WTC11 (cell line): ENCODE measurements around the gene LY6G5C. TPM values are rescaled to one million over a fixed set of nuclear protein-coding genes. Genes with fewer than 3 reads are reported as not detected.

Experiments used
- ATAC-seq: fragments of 200-7000 bp; cut with Tn5 transposase; 2 replicates; pipeline ENCODE4 v1.10.0; 2021; ENCODE audit warnings: mild to moderate bottlenecking, moderate library complexity
- CTCF ChIA-PET: fragments of 300-600 bp; sonication (Branson Sonifier 250); formaldehyde crosslinking; loops from one replicate; lab custom pipeline; 2021; ENCODE audit warnings: antibody characterized with exemption; lab: Charles Lee
- POLR2A ChIA-PET: fragments of 350-600 bp; sonication (Branson Sonifier 250); formaldehyde crosslinking; loops from one replicate; lab custom pipeline; 2021; ENCODE audit warnings: antibody characterized with exemption; lab: Charles Lee
- DNase-seq: peaks from one replicate; pipeline ENCODE4 v3.0.0; 2021; ENCODE audit warnings: low spot score
- H3K27ac Mint-ChIP-seq: 2 replicates; pipeline ENCODE4 v1.8.0; 2021; ENCODE audit warnings: mixed read lengths
- H3K27me3 Mint-ChIP-seq: 2 replicates; pipeline ENCODE4 v1.8.0; 2021; ENCODE audit warnings: low read depth, mild to moderate bottlenecking, moderate library complexity, mixed read lengths
- H3K36me3 Mint-ChIP-seq: 2 replicates; pipeline ENCODE4 v1.8.0; 2021; ENCODE audit warnings: mixed read lengths
- H3K4me1 Mint-ChIP-seq: 2 replicates; pipeline ENCODE4 v1.8.0; 2022; ENCODE audit warnings: mixed read lengths
- H3K4me3 Mint-ChIP-seq: 2 replicates; pipeline ENCODE4 v1.8.0; 2021; ENCODE audit warnings: mild to moderate bottlenecking, moderate library complexity, mixed read lengths
- H3K9me3 Mint-ChIP-seq: 2 replicates; pipeline ENCODE4 v1.8.0; 2021; ENCODE audit warnings: mixed read lengths
- EMX1 ChIP-seq: fragments of 250-450 bp; sonication (Bioruptor Pico); IDR thresholded peaks from 2 replicates; pipeline ENCODE4 v1.8.0; 2021; ENCODE audit warnings: mild to moderate bottlenecking
- IRF1 ChIP-seq: sonication (generic); formaldehyde crosslinking; IDR thresholded peaks from 2 replicates; pipeline ENCODE4 v1.8.0; 2023; ENCODE audit warnings: missing genetic modification reagents
- KAT7 ChIP-seq: sonication (generic); formaldehyde crosslinking; IDR thresholded peaks from 2 replicates; pipeline ENCODE4 v1.8.1; 2023; ENCODE audit warnings: missing genetic modification reagents, mild to moderate bottlenecking, borderline replicate concordance
- NFATC4 ChIP-seq: fragments of 250-450 bp; sonication (Bioruptor Pico); IDR thresholded peaks from 2 replicates; pipeline ENCODE4 v1.9.0; 2021; ENCODE audit warnings: mild to moderate bottlenecking
- SOX15 ChIP-seq: fragments of 250-450 bp; sonication (Bioruptor Pico); IDR thresholded peaks from 2 replicates; pipeline ENCODE4 v1.9.0; 2021; ENCODE audit warnings: mild to moderate bottlenecking
- STAT6 ChIP-seq: sonication (generic); formaldehyde crosslinking; conservative IDR thresholded peaks from 2 replicates; pipeline ENCODE4 v1.8.1; 2023; ENCODE audit warnings: mild to moderate bottlenecking, low read depth, missing genetic modification reagents, moderate library complexity
- TCF7 ChIP-seq: sonication (generic); formaldehyde crosslinking; IDR thresholded peaks from 2 replicates; pipeline ENCODE4 v1.8.0; 2022; ENCODE audit warnings: mild to moderate bottlenecking, low read depth, missing genetic modification reagents, moderate library complexity
- TEAD1 ChIP-seq: sonication (generic); formaldehyde crosslinking; IDR thresholded peaks from 2 replicates; pipeline ENCODE4 v1.8.0; 2022; ENCODE audit warnings: mild to moderate bottlenecking, missing genetic modification reagents
- ZMAT4 ChIP-seq: fragments of 250-450 bp; sonication (Bioruptor Pico); IDR thresholded peaks from 2 replicates; pipeline ENCODE4 v1.9.0; 2021; ENCODE audit warnings: mild to moderate bottlenecking
- ZNF317 ChIP-seq: sonication (generic); formaldehyde crosslinking; IDR thresholded peaks from 2 replicates; pipeline ENCODE4 v1.8.1; 2023; ENCODE audit warnings: low read depth, mild to moderate bottlenecking, moderate library complexity, missing genetic modification reagents, borderline replicate concordance
- ZNF416 ChIP-seq: fragments of 250-450 bp; sonication (Bioruptor Pico); IDR thresholded peaks from 2 replicates; pipeline ENCODE4 v1.9.0; 2021; ENCODE audit warnings: mild to moderate bottlenecking, inconsistent platforms
- ZNF425 ChIP-seq: fragments of 250-450 bp; sonication (Bioruptor Pico); conservative IDR thresholded peaks from 2 replicates; pipeline ENCODE4 v1.9.0; 2021; ENCODE audit warnings: mild to moderate bottlenecking
- total RNA-seq: library from RNA; stranded (reverse); gene quantifications from 3 replicates; pipeline ENCODE4 v1.2.3, GENCODE V29; 2021
- TF ChIP-seq, protein P1 (sequence below): fragments of 200-600 bp; IDR thresholded peaks from 2 replicates; pipeline ENCODE4 v1.8.0; 2022; ENCODE audit warnings: antibody characterized with exemption
- TF ChIP-seq, protein P2 (sequence below): sonication (generic); formaldehyde crosslinking; IDR thresholded peaks from 2 replicates; pipeline ENCODE4 v1.8.0; 2022; ENCODE audit warnings: mild to moderate bottlenecking, missing genetic modification reagents

LY6G5C gene
- total RNA-seq, 1 experiment from 2014 or later: 1.0 TPM

DNA sequence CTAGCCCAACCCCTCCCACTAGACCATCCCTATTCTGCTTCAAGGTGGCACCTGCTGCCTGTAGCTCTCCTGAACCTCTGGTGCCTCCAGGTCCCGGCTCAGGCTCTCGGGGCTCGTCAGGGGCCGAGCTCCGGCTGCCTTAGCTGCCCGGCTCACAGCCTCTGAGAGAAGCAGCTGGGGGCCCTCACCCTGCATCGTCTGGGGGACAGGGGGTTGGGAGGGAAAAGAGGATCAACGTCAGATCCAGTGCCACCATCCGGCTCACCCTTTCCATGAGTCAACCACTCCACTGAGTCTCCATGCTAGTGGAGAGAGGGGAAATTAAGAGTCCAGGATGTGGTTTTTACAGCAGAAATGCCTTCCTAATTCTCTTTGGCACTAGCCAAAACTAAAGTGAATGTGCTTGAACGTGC, 41.4 kb downstream of the LY6G5C start (continued):
- TF ChIP-seq, protein P1, sequence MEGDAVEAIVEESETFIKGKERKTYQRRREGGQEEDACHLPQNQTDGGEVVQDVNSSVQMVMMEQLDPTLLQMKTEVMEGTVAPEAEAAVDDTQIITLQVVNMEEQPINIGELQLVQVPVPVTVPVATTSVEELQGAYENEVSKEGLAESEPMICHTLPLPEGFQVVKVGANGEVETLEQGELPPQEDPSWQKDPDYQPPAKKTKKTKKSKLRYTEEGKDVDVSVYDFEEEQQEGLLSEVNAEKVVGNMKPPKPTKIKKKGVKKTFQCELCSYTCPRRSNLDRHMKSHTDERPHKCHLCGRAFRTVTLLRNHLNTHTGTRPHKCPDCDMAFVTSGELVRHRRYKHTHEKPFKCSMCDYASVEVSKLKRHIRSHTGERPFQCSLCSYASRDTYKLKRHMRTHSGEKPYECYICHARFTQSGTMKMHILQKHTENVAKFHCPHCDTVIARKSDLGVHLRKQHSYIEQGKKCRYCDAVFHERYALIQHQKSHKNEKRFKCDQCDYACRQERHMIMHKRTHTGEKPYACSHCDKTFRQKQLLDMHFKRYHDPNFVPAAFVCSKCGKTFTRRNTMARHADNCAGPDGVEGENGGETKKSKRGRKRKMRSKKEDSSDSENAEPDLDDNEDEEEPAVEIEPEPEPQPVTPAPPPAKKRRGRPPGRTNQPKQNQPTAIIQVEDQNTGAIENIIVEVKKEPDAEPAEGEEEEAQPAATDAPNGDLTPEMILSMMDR: no peak
- TF ChIP-seq TEAD1 (CRISPR knock-in tag): no peak

DNA sequence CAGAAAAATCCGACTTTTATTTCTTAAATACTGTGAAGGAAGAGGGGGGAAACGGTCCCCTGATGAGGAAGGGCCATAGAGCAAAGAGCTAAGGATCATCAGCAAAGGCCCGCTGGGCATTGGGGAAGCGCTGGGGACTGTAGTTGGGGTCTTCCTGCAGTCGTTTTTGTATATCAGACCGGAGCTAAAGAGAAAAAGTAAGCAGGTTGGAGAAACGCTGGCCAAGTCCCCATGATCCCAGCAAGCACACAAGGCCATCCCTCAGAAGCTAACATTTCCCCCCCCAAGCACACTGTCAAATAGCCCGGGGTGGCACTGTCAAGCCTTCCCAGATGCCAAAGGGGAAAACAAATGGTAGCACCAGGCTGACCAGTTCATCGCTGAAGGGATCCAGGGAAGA, 41.8 kb downstream of the LY6G5C start:
- CTCF ChIA-PET: interaction anchor here (0.6 to 1.6 kb wide), 4 partner anchors 13 to 447 kb away, joined by 3 to 4 read pairs (median 3); no protein-coding TSS in a partner anchor
- ATAC-seq: no peak; the same call in 1 of the 2 replicates
- Mint-ChIP-seq H3K4me1 (no peaks in the 10 kb centered on the region), H3K4me3 (no peak overlapping the region), H3K9me3 (no peaks in the 10 kb centered on the region), H3K36me3 (peaks cover 73% of the 10 kb centered on the region), H3K27ac (peak overlapping the region; percentile 21; the same call in 1 of the 2 replicates), H3K27me3 (no peaks in the 10 kb centered on the region)
- no peak for TF ChIP-seq KAT7 (CRISPR knock-in tag)
- TF ChIP-seq ZNF425: peak; percentile 70; the same call in 1 of the 2 replicates
- no peak for TF ChIP-seq SOX15 (CRISPR knock-in tag)
- TF ChIP-seq ZNF317 (CRISPR knock-in tag): no peak
- TF ChIP-seq NFATC4: 0 out of 2 replicates have a peak, but pooled peaks have one; percentile 70
- no peak for TF ChIP-seq ZMAT4 (CRISPR knock-in tag)
- no peak for TF ChIP-seq TCF7 (CRISPR knock-in tag)
- 0 out of 2 replicates have a peak, but pooled peaks have one; percentile 18 for TF ChIP-seq EMX1 (CRISPR knock-in tag)
- POLR2A ChIA-PET: interaction anchor here (0.6 to 2.0 kb wide), 7 partner anchors 8 to 100 kb away, joined by 3 to 7 read pairs (median 4); partner anchors contain the start of gene BAG6
- no peak for DNase-seq

GRCh38 chr6:31636698-31637596, 43.9 kb downstream of the LY6G5C start:
- ChIA-PET CTCF (interaction anchor here (0.5 to 0.9 kb wide), 2 partner anchors 80 to 133 kb away, joined by 3 to 5 read pairs; no protein-coding TSS in a partner anchor), POLR2A (interaction anchor here (0.7 to 1.2 kb wide), 2 partner anchors 27 to 103 kb away, joined by 3 to 4 read pairs; partner anchors contain the start of genes GPANK1 and MSH5)
- no peak overlapping the region for H3K4me3 Mint-ChIP-seq

More at GRCh38 chr6:31636698-31637596, 43.9 kb downstream of the LY6G5C start:
- DNase-seq (no peak), ATAC-seq (no peak)
- TF ChIP-seq KAT7 (CRISPR knock-in tag) (no peak), ZMAT4 (CRISPR knock-in tag) (no peak), ZNF416 (CRISPR knock-in tag) (no peak), STAT6 (CRISPR knock-in tag) (no peak), IRF1 (no peak)
- TF ChIP-seq, protein P2, sequence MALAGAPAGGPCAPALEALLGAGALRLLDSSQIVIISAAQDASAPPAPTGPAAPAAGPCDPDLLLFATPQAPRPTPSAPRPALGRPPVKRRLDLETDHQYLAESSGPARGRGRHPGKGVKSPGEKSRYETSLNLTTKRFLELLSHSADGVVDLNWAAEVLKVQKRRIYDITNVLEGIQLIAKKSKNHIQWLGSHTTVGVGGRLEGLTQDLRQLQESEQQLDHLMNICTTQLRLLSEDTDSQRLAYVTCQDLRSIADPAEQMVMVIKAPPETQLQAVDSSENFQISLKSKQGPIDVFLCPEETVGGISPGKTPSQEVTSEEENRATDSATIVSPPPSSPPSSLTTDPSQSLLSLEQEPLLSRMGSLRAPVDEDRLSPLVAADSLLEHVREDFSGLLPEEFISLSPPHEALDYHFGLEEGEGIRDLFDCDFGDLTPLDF (CRISPR knock-in tag): no peak
- Mint-ChIP-seq H3K27me3 (no peaks in the 10 kb centered on the region), H3K27ac (peak overlapping the region; percentile 66), H3K4me1 (no peaks in the 10 kb centered on the region), H3K36me3 (peaks cover 77% of the 10 kb centered on the region), H3K9me3 (no peaks in the 10 kb centered on the region)
